EL (cell line): ENCODE measurements around the gene PRDX5.

Experiments used
- DNase-seq: peaks from one replicate; pipeline ENCODE4 v3.0.0-alpha.2; 2016

PRDX5 gene

DNA sequence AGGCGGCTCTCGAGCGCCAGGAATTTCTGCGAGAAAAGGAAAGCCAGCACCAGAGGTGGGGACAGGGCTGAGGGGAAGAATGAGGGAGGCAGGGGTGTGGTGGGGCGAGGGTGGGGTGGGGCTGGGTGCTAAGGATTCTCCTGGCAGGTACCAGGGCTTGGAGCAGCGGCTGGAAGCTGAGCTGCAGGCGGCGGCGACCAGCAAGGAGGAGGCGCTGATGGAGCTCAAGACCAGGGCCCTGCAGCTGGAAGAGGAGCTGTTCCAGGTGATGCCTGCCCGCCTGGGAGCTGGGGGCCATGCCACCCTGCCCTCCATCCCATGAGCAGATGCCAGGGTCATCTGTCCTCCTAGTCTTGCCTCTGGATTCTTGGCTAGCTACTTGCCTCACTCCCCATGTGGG is 31.5 kb downstream of the PRDX5 start:
- DNase-seq, result no peak

GRCh38 chr11:64351136-64351631 is 33.3 kb downstream of the PRDX5 start:
- no peak for DNase-seq

DNA sequence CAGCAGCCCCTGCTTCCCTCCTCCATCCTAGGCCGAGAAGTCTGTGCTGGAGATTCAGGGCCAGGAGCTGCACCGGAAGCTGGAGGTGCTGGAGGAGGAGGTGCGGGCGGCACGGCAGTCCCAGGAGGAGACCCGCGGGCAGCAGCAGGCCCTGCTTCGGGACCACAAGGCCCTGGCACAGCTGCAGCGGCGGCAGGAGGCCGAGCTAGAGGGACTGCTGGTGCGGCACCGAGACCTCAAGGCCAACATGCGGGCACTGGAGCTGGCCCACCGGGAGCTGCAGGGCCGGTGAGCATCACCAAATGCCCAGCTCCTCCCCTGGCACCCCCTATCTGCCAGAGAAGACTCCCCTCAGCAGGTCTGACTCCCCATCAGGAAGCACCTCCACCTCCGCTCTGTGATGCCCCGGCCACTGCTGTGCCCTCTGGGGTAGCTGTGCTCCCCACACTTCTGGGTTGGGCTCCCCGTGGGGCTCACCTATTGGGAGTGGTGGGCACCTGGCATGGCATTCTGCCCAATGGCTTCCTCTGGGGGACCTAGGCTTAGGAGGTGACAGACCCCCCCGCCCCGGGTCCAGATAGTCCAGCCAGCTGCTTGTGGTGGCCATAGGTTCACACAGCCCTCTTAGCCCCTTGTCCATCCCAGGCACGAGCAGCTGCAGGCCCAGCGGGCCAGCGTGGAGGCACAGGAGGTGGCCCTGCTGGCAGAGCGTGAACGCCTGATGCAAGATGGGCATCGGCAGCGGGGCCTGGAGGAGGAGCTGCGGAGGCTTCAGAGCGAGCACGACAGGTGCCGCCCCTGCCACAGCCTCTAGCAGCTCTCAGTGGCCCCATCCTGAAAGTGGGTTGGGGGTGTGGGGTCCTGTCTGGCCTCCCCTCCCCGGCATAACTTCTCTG is 34.4 kb downstream of the PRDX5 start:
- DNase-seq, result no peak

DNA sequence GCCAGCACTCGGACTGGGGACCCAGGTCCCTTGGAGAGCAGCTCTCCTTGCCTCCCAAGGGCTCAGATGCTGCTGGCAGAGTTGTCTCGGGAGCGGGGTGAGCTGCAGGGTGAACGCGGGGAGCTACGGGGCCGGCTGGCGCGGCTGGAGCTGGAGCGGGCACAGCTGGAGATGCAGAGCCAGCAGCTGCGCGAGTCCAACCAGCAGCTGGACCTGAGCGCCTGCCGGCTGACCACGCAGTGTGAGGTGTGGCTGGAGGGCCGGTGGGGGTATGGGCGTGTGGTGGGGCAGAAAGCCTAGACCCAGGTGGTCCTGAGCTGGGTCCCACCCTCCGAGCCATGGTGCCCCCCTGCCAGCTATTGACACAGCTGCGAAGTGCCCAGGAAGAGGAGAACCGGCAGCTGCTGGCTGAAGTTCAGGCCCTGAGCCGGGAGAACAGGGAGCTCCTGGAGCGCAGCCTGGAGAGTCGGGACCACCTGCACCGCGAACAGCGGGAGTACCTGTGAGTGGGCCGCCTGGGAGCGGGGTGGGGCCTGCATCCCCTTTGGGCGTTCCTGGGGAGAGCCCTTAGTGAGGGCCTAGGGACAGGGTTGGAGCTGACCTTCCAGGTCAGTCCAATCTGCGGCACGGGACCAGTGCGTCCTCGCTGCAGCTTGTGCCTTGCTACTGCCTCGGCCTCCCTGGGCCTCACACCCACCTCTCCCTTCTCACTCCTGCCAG is 35.2 kb downstream of the PRDX5 start:
- DNase-seq, result no peak

DNA sequence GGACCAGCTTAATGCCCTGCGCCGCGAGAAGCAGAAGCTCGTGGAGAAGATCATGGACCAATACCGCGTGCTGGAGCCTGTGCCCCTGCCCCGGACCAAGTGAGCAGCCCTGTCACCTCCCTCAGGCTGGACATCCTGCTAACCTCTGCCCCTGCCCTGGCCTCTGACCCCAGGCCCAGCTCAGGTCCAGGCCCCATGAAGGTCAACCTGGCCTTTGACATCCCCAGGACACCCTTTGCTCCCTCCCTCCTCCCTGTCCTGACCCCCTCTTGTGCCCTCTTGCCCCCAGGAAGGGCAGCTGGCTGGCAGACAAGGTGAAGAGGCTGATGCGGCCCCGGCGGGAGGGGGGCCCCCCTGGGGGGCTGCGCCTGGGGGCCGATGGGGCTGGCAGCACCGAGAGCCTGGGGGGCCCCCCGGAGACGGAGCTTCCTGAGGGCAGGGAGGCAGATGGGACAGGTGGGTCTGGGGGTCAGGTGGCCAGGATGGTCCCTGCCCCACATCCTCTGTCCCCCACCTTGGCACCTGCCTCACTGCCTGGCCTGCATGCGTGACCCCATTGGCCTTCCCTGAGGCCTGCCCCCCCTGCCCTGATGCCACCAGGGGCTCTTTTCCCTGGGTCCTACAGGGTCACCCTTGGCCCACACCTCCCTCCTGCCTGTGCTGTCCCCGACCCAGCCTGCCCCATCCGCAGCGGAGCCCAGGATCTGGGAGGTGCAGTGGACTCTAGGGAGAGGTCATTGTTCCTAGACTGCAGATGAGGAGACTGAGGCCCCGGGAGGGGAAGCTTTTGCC is 36.0 kb downstream of the PRDX5 start:
- DNase-seq, result no peak

- peak; percentile 83 for DNase-seq
Measured at GRCh38 chr11:64355078-64355940, 37.4 kb downstream of the PRDX5 start.

- peak; percentile 52 for DNase-seq
Measured at GRCh38 chr11:64356498-64357411, 38.8 kb downstream of the PRDX5 start.

GRCh38 chr11:64357446-64357845 is 39.5 kb downstream of the PRDX5 start:
- DNase-seq, result no peak

DNA sequence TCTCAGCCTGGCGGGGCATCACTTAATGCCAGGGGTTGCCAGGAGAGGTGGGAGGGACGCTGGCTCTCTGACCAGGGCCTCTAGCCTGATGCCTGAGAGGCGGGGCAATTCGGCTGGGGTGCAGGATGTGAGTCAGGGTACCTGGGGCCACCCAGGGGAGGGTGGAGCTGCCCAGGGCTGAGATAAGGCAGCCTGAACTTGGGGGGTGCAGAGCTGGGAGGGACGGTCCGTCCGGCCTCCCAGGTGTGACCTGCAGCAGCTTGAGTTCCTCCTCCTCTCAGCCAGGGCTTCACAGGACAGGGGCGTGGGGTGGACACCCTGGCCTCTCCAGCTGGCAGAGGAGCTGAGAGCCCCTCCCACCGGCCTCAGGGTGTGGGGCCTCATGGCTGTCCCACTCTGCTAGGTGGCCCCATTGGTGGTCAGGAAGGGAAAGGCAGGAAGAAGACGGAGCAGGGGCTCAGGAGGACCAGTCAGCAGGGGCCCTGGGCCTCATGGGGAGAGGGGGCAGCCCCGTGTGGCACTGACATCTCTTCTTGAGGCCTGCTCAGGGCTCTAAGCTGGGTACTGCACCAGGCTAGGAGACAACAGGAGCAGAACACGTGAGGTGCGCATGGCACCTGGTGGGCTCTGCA is 40.1 kb downstream of the PRDX5 start:
- DNase-seq, result peak; percentile 63

GRCh38 chr11:64358536-64358906 is 40.6 kb downstream of the PRDX5 start:
- DNase-seq, result no peak

GRCh38 chr11:64358907-64359711 is 41.2 kb downstream of the PRDX5 start, which contains the start of gene RPS6KA4:
Gene RPS6KA4 (plus strand): TSS chr11:64359162. CDS start chr11:64359236, 74 bp downstream.
- peak; percentile 73 for DNase-seq

GRCh38 chr11:64359712-64360445 is 42.0 kb downstream of the PRDX5 start:
- no peak for DNase-seq

GRCh38 chr11:64360448-64360921 is 42.6 kb downstream of the PRDX5 start:
- DNase-seq, result no peak

DNA sequence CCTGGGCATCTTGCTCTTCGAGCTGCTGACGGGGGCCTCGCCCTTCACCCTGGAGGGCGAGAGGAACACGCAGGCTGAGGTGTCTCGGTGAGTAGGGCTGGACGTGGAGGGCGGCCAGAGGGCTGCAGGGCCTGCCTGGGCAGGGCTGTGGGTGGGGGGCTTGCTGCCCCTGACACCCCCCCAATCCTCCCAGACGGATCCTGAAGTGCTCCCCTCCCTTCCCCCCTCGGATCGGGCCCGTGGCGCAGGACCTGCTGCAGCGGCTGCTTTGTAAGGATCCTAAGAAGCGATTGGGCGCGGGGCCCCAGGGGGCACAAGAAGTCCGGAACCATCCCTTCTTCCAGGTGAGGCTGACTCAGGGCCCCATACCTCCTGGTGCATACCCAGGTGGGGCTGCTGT is 43.7 kb downstream of the PRDX5 start:
- no peak for DNase-seq

- DNase-seq, result no peak
Measured at GRCh38 chr11:64362339-64362738, 44.4 kb downstream of the PRDX5 start.

- DNase-seq, result no peak
Measured at GRCh38 chr11:64364435-64364834, 46.5 kb downstream of the PRDX5 start.

DNA sequence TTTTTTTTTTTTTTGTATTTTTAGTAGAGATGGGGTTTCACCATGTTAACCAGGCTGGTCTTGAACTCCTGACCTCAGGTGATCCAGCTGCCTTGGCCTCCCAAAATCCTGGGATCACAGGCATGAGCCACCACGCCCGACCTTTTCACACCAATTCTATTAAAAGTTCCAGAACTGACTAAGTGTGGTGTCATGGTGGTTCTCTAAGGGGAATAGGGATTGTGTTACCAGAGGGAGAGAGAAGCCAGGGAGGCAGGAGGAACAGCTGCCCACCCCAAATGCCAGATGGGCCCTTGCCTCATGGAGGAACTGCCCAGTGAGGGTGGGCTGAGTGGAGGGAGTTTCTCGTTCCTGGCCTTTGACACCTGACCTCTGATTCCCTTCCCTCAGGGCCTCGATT is 47.0 kb downstream of the PRDX5 start:
- no peak for DNase-seq

- peak; percentile 31 for DNase-seq
Measured at GRCh38 chr11:64366751-64367150, 48.8 kb downstream of the PRDX5 start.
